HEK293 (cell line): ENCODE measurements around the gene PRAMEF33.
"Not testable (repeated sequence)": the region's sequence is repeated elsewhere in the genome, so short reads cannot be mapped to it uniquely, and the experiment has no call there.

Experiments
- ZNF274 ChIP-seq, 2 experiments: fragments of 200-500 bp in 1 of 2; fragments of 450-650 bp in 1 of 2; sonication (Bioruptor generic) in 1 of 2; formaldehyde crosslinking in 1 of 2; IDR thresholded peaks; 2 replicates each; pipeline versions ENCODE4 v1.5.1 to v1.6.1; 2014 to 2016; ENCODE audit warnings: borderline replicate concordance in 1 of 2, inconsistent platforms in 1 of 2, low read length in 1 of 2, missing biosample characterization in 1 of 2, missing genetic modification characterization in 1 of 2
- ZNF335 ChIP-seq: fragments of 450-650 bp; formaldehyde crosslinking; conservative IDR thresholded peaks from 2 replicates; pipeline ENCODE4 v1.5.1; 2016; ENCODE audit warnings: missing biosample characterization, missing genetic modification characterization
- ZNF658 ChIP-seq: fragments of 450-650 bp; formaldehyde crosslinking; IDR thresholded peaks from 2 replicates; pipeline ENCODE4; 2016; ENCODE audit warnings: missing biosample characterization, missing genetic modification characterization
- TF ChIP-seq, protein P1 (sequence below): fragments of 450-650 bp; formaldehyde crosslinking; IDR thresholded peaks from 2 replicates; pipeline ENCODE4 v1.5.1; 2016; ENCODE audit warnings: missing biosample characterization, missing genetic modification characterization
- TF ChIP-seq, protein P2 (sequence below): fragments of 450-650 bp; formaldehyde crosslinking; IDR thresholded peaks from 2 replicates; pipeline ENCODE4 v1.5.1; 2016; ENCODE audit warnings: missing biosample characterization, missing genetic modification characterization
- TF ChIP-seq, protein P3 (sequence below): sonication (generic); formaldehyde crosslinking; IDR thresholded peaks from 2 replicates; pipeline ENCODE4 v1.8.1; 2022; ENCODE audit warnings: mild to moderate bottlenecking, moderate library complexity, missing genetic modification reagents

DNA sequence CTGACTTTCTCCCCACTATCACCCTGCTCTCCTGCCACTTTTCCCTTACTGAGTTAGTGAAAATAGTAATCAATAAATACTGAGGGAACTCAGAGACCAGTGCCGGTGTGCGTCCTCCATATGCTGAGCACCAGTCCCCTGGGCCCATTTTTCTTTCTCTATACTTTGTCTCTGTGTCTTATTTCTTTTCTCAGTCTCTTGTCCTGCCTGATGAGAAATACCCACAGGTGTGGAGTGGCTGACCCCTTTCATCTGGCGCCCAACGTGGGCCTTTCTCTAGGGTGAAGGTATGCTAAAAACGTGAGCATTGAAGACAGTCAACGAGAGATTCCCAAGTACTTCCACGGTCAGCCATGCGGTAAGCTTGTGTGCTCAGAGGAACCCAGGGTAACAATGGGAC is 50.1 kb downstream of the PRAMEF33 start:
- TF ChIP-seq ZNF335 (tag by site-specific recombination); ZNF658 (tag by site-specific recombination); ZNF274 (IDR thresholded peaks at IDR 0.05; ENCODE audit: low read length); ZNF274 (tag by site-specific recombination; IDR thresholded peaks at IDR 0.05; ENCODE audit: borderline replicate concordance): not testable (repeated sequence)
- TF ChIP-seq, protein P1, sequence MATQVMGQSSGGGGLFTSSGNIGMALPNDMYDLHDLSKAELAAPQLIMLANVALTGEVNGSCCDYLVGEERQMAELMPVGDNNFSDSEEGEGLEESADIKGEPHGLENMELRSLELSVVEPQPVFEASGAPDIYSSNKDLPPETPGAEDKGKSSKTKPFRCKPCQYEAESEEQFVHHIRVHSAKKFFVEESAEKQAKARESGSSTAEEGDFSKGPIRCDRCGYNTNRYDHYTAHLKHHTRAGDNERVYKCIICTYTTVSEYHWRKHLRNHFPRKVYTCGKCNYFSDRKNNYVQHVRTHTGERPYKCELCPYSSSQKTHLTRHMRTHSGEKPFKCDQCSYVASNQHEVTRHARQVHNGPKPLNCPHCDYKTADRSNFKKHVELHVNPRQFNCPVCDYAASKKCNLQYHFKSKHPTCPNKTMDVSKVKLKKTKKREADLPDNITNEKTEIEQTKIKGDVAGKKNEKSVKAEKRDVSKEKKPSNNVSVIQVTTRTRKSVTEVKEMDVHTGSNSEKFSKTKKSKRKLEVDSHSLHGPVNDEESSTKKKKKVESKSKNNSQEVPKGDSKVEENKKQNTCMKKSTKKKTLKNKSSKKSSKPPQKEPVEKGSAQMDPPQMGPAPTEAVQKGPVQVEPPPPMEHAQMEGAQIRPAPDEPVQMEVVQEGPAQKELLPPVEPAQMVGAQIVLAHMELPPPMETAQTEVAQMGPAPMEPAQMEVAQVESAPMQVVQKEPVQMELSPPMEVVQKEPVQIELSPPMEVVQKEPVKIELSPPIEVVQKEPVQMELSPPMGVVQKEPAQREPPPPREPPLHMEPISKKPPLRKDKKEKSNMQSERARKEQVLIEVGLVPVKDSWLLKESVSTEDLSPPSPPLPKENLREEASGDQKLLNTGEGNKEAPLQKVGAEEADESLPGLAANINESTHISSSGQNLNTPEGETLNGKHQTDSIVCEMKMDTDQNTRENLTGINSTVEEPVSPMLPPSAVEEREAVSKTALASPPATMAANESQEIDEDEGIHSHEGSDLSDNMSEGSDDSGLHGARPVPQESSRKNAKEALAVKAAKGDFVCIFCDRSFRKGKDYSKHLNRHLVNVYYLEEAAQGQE, result not testable (repeated sequence)
- TF ChIP-seq, protein P2, sequence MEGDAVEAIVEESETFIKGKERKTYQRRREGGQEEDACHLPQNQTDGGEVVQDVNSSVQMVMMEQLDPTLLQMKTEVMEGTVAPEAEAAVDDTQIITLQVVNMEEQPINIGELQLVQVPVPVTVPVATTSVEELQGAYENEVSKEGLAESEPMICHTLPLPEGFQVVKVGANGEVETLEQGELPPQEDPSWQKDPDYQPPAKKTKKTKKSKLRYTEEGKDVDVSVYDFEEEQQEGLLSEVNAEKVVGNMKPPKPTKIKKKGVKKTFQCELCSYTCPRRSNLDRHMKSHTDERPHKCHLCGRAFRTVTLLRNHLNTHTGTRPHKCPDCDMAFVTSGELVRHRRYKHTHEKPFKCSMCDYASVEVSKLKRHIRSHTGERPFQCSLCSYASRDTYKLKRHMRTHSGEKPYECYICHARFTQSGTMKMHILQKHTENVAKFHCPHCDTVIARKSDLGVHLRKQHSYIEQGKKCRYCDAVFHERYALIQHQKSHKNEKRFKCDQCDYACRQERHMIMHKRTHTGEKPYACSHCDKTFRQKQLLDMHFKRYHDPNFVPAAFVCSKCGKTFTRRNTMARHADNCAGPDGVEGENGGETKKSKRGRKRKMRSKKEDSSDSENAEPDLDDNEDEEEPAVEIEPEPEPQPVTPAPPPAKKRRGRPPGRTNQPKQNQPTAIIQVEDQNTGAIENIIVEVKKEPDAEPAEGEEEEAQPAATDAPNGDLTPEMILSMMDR, result not testable (repeated sequence)
- TF ChIP-seq, protein P3, sequence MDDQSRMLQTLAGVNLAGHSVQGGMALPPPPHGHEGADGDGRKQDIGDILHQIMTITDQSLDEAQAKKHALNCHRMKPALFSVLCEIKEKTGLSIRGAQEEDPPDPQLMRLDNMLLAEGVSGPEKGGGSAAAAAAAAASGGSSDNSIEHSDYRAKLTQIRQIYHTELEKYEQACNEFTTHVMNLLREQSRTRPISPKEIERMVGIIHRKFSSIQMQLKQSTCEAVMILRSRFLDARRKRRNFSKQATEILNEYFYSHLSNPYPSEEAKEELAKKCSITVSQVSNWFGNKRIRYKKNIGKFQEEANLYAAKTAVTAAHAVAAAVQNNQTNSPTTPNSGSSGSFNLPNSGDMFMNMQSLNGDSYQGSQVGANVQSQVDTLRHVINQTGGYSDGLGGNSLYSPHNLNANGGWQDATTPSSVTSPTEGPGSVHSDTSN, result not testable (repeated sequence)
